ENCODE results near the gene COPZ1.

COPZ1 gene

GRCh38 chr12:54393743-54394142, 68.8 kb downstream of the COPZ1 start:
- TF ChIP-seq ZFP3 (CRISPR knock-in tag; IDR thresholded peaks at IDR 0.05) (no peak), ZFP30 (CRISPR knock-in tag; IDR thresholded peaks at IDR 0.05) (no peak), ZNF8 (CRISPR knock-in tag; IDR thresholded peaks at IDR 0.05) (no peak), PPARA (CRISPR knock-in tag; IDR thresholded peaks at IDR 0.05; ENCODE audit: borderline replicate concordance) (no peak), TCF4 (CRISPR knock-in tag; IDR thresholded peaks at IDR 0.05; ENCODE audit: borderline replicate concordance) (no peak), PATZ1 (CRISPR knock-in tag; IDR thresholded peaks at IDR 0.05; ENCODE audit: borderline replicate concordance) (no peak), TOX (CRISPR knock-in tag; IDR thresholded peaks at IDR 0.05; ENCODE audit: borderline replicate concordance) (no peak), ARNTL (CRISPR knock-in tag; IDR thresholded peaks at IDR 0.05; ENCODE audit: borderline replicate concordance, low read depth) (no peak), POU6F1 (CRISPR knock-in tag; IDR thresholded peaks at IDR 0.05; ENCODE audit: borderline replicate concordance, low read depth) (no peak)
- ATAC-seq, result no peak

DNA sequence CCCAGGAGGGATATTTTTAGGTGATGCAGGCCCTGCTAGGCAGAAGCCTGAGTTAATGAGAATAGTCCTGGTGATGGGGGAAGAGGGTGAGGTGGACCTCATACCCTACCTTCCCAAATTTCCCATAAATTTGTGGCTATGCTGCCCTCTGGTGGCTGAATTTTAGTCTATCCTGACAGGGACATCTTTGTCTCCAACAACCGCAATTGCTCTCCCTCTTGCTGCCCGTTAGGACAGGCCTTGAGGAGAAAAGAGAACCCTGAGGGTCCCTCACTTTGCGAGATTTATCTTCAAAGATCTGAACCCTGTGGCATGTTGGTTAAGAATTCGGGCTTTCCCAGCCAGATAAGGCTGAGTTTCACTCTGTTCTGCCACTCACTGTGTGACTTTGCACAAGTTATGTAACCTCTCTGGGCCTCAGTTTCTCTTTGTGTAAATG, 69.4 kb downstream of the COPZ1 start:
- peak; percentile 67 for ATAC-seq
- TF ChIP-seq GLIS3 (CRISPR knock-in tag; IDR thresholded peaks at IDR 0.05), result no peak
- no peak for TF ChIP-seq ZFP30 (CRISPR knock-in tag; IDR thresholded peaks at IDR 0.05)

GRCh38 chr12:54394986-54395385, 70.1 kb downstream of the COPZ1 start:
- TF ChIP-seq CSDC2 (CRISPR knock-in tag; IDR thresholded peaks at IDR 0.05), result no peak
- no peak for TF ChIP-seq OSR1 (CRISPR knock-in tag; IDR thresholded peaks at IDR 0.05)
- no peak for TF ChIP-seq TCF4 (CRISPR knock-in tag; IDR thresholded peaks at IDR 0.05; ENCODE audit: borderline replicate concordance)
- no peak for TF ChIP-seq ARNTL (CRISPR knock-in tag; IDR thresholded peaks at IDR 0.05; ENCODE audit: borderline replicate concordance, low read depth)
- no peak for TF ChIP-seq ZFP3 (CRISPR knock-in tag; IDR thresholded peaks at IDR 0.05)
- no peak for TF ChIP-seq PATZ1 (CRISPR knock-in tag; IDR thresholded peaks at IDR 0.05; ENCODE audit: borderline replicate concordance)
- TF ChIP-seq RARB (CRISPR knock-in tag; IDR thresholded peaks at IDR 0.05), result no peak
- TF ChIP-seq ZNF8 (CRISPR knock-in tag; IDR thresholded peaks at IDR 0.05), result no peak
- TF ChIP-seq TOX (CRISPR knock-in tag; IDR thresholded peaks at IDR 0.05; ENCODE audit: borderline replicate concordance), result no peak
- TF ChIP-seq BACH2 (CRISPR knock-in tag; IDR thresholded peaks at IDR 0.05; ENCODE audit: borderline replicate concordance), result no peak
- no peak for TF ChIP-seq GLIS3 (CRISPR knock-in tag; IDR thresholded peaks at IDR 0.05)
- TF ChIP-seq, protein P1, sequence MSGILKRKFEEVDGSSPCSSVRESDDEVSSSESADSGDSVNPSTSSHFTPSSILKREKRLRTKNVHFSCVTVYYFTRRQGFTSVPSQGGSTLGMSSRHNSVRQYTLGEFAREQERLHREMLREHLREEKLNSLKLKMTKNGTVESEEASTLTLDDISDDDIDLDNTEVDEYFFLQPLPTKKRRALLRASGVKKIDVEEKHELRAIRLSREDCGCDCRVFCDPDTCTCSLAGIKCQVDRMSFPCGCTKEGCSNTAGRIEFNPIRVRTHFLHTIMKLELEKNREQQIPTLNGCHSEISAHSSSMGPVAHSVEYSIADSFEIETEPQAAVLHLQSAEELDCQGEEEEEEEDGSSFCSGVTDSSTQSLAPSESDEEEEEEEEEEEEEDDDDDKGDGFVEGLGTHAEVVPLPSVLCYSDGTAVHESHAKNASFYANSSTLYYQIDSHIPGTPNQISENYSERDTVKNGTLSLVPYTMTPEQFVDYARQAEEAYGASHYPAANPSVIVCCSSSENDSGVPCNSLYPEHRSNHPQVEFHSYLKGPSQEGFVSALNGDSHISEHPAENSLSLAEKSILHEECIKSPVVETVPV (CRISPR knock-in tag; IDR thresholded peaks at IDR 0.05), result no peak
- ATAC-seq, result no peak

DNA sequence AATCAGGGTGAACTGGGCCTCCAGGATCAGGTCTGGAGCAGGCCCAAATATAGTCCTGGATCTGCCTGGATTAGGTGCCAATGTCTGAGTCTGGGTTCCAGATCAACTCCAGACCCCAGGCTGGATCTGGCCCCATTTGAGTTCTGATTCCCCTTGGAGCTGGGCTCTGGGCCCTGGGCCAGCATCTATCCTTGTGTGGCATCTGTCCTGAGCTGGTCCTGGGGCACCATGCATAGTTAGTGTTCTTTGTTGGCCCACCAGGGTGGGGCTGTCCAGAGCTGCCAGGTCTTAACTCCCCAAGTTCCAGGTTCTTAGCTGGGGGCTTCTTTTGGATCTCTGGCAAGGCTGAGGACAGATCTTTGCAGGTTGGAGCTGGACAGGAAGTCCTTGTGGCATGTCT, 70.6 kb downstream of the COPZ1 start:
- ATAC-seq, result no peak
- no peak for TF ChIP-seq PATZ1 (CRISPR knock-in tag; IDR thresholded peaks at IDR 0.05; ENCODE audit: borderline replicate concordance)
- no peak for TF ChIP-seq ZC3H10 (CRISPR knock-in tag; IDR thresholded peaks at IDR 0.05)
- TF ChIP-seq CSDC2 (CRISPR knock-in tag; IDR thresholded peaks at IDR 0.05), result no peak
- TF ChIP-seq OSR1 (CRISPR knock-in tag; IDR thresholded peaks at IDR 0.05), result no peak
- no peak for TF ChIP-seq TOX (CRISPR knock-in tag; IDR thresholded peaks at IDR 0.05; ENCODE audit: borderline replicate concordance)
- no peak for TF ChIP-seq PPARA (CRISPR knock-in tag; IDR thresholded peaks at IDR 0.05; ENCODE audit: borderline replicate concordance)
- no peak for TF ChIP-seq GLIS3 (CRISPR knock-in tag; IDR thresholded peaks at IDR 0.05)
- TF ChIP-seq ESRRG (CRISPR knock-in tag; IDR thresholded peaks at IDR 0.05), result no peak
- no peak for TF ChIP-seq ARNTL (CRISPR knock-in tag; IDR thresholded peaks at IDR 0.05; ENCODE audit: borderline replicate concordance, low read depth)
- TF ChIP-seq TCF4 (CRISPR knock-in tag; IDR thresholded peaks at IDR 0.05; ENCODE audit: borderline replicate concordance), result no peak
- no peak for TF ChIP-seq TSHZ2 (CRISPR knock-in tag; IDR thresholded peaks at IDR 0.05)
- TF ChIP-seq POU6F1 (CRISPR knock-in tag; IDR thresholded peaks at IDR 0.05; ENCODE audit: borderline replicate concordance, low read depth), result no peak
- TF ChIP-seq, protein P2, sequence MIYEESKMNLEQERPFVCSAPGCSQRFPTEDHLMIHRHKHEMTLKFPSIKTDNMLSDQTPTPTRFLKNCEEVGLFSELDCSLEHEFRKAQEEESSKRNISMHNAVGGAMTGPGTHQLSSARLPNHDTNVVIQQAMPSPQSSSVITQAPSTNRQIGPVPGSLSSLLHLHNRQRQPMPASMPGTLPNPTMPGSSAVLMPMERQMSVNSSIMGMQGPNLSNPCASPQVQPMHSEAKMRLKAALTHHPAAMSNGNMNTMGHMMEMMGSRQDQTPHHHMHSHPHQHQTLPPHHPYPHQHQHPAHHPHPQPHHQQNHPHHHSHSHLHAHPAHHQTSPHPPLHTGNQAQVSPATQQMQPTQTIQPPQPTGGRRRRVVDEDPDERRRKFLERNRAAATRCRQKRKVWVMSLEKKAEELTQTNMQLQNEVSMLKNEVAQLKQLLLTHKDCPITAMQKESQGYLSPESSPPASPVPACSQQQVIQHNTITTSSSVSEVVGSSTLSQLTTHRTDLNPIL (CRISPR knock-in tag; IDR thresholded peaks at IDR 0.05; ENCODE audit: low read depth), result no peak

Measured in SK-N-SH treated with all-trans-retinoic acid at 6 μM for 48 hours (cell line).